Measurements from ENCODE around the gene TEX52. TPM values are rescaled to one million over a fixed set of nuclear protein-coding genes. Genes with fewer than 3 reads are reported as not detected.

TEX52 gene
- not detected for total RNA-seq (ENCODE audit: unreplicated experiment)
- long read RNA-seq = 0 reads

DNA sequence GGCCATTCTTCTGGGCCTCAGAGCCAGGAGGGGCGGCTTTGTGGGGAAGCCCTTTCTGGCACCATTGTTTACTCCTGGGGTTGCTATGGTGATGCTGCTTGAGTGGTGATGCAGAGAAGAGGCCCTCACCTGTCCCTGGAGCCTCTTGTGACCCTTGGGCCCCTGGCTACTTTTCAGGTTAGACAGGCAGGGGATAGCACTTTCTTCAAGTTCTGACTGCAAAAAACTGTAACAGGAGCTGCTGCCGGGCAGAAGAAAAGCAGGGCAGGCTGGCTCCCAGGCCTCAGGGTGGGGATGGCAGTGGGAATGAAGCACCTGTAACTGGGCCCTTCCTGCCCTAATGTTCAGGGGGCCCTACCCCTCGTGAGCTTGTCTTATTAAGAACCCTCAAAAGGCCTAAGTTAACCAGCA is at the start of gene TEX52:
TSS of gene TEX52 (minus strand) at position 19 of the 411 bp plus-strand sequence. CDS start at position 6, 13 bp downstream.
- Mint-ChIP-seq H3K27me3 (ENCODE audit: unreplicated experiment) (peaks cover 6% of the 10 kb centered on the region), H3K9me3 (ENCODE audit: unreplicated experiment) (no peaks in the 10 kb centered on the region)
- no peak for DNase-seq (ENCODE audit: low spot score)

DNA sequence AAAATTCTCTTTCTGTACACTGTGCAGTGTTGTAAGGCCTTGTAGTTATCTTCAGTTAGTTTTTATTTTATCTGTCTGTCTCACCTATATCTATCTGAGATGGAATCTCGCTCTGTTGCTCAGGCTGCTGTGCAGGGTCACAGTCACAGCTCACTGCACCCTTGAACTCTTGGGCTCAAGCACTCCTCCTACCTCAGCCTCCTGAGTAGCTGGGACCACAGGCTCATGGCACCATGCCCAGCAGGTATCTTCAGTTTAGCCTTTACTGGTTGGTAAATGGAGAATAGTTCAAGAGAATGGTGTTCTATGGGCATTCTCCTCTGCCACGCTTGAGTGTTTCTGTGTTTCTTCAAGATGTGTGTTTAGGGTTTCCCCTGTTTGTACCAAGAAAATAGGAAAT is 47.4 kb upstream of the TEX52 start:
- H3K4me3 Mint-ChIP-seq (ENCODE audit: unreplicated experiment) = no peak overlapping the region
- H3K27ac Mint-ChIP-seq (ENCODE audit: unreplicated experiment) = no peak overlapping the region
- H3K4me1 Mint-ChIP-seq (ENCODE audit: unreplicated experiment) = peaks cover 6% of the 10 kb centered on the region
- H3K9me3 Mint-ChIP-seq (ENCODE audit: unreplicated experiment) = no peaks in the 10 kb centered on the region
- TF ChIP-seq, protein P1, sequence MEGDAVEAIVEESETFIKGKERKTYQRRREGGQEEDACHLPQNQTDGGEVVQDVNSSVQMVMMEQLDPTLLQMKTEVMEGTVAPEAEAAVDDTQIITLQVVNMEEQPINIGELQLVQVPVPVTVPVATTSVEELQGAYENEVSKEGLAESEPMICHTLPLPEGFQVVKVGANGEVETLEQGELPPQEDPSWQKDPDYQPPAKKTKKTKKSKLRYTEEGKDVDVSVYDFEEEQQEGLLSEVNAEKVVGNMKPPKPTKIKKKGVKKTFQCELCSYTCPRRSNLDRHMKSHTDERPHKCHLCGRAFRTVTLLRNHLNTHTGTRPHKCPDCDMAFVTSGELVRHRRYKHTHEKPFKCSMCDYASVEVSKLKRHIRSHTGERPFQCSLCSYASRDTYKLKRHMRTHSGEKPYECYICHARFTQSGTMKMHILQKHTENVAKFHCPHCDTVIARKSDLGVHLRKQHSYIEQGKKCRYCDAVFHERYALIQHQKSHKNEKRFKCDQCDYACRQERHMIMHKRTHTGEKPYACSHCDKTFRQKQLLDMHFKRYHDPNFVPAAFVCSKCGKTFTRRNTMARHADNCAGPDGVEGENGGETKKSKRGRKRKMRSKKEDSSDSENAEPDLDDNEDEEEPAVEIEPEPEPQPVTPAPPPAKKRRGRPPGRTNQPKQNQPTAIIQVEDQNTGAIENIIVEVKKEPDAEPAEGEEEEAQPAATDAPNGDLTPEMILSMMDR (IDR thresholded peaks at IDR 0.05; ENCODE audit: unreplicated experiment) = no peak
- peaks cover 1% of the 10 kb centered on the region for H3K27me3 Mint-ChIP-seq (ENCODE audit: unreplicated experiment)
- DNase-seq (ENCODE audit: low spot score) = no peak
- no peaks in the 10 kb centered on the region for H3K36me3 Mint-ChIP-seq (ENCODE audit: low read depth, unreplicated experiment)

More for the DNA sequence above, at the start of gene TEX52:
- TF ChIP-seq, protein P1 (IDR thresholded peaks at IDR 0.05; ENCODE audit: unreplicated experiment) = no peak
- no peaks in the 10 kb centered on the region for H3K4me1 Mint-ChIP-seq (ENCODE audit: unreplicated experiment)
- H3K36me3 Mint-ChIP-seq (ENCODE audit: low read depth, unreplicated experiment) = peaks cover 8% of the 10 kb centered on the region
- no peak within 1 kb of the TSS for H3K27ac Mint-ChIP-seq (ENCODE audit: unreplicated experiment)
- H3K4me3 Mint-ChIP-seq (ENCODE audit: unreplicated experiment) = no peak within 1 kb of the TSS

DNA sequence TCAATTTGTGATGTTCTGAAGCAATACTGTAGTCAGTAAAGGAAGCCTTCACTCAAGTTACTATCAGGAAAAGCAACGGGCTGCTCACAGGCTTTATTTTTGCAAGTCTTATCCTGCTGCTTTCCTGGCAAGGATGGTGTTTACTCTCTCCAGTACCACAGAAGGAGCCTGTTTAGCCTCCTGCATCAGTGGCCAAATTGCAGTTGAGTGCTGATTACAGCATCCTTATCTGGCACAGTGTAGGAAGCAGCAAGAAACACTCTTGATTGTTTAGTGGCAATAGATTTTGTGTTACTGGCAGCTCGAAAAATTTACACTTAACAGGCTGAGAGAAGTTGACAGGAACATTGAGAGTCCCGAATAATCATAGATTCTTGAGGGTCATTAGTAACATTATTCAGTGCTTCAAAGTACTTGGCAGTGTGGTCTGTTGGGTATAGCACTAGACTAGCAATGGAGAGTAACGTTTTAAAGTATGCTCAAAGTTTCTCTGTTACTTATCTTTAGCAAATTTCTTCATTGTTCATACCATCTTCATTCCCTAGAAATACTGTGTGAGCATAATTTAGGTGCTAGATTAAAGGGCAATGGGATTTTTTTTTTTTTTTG is 45.5 kb upstream of the TEX52 start:
- peaks cover 1% of the 10 kb centered on the region for H3K27me3 Mint-ChIP-seq (ENCODE audit: unreplicated experiment)
- H3K27ac Mint-ChIP-seq (ENCODE audit: unreplicated experiment) = no peak overlapping the region
- TF ChIP-seq, protein P1 (IDR thresholded peaks at IDR 0.05; ENCODE audit: unreplicated experiment) = no peak
- no peak overlapping the region for H3K4me3 Mint-ChIP-seq (ENCODE audit: unreplicated experiment)
- H3K4me1 Mint-ChIP-seq (ENCODE audit: unreplicated experiment) = peaks cover 6% of the 10 kb centered on the region
- H3K9me3 Mint-ChIP-seq (ENCODE audit: unreplicated experiment) = no peaks in the 10 kb centered on the region
- DNase-seq (ENCODE audit: low spot score) = no peak
- no peaks in the 10 kb centered on the region for H3K36me3 Mint-ChIP-seq (ENCODE audit: low read depth, unreplicated experiment)

DNA sequence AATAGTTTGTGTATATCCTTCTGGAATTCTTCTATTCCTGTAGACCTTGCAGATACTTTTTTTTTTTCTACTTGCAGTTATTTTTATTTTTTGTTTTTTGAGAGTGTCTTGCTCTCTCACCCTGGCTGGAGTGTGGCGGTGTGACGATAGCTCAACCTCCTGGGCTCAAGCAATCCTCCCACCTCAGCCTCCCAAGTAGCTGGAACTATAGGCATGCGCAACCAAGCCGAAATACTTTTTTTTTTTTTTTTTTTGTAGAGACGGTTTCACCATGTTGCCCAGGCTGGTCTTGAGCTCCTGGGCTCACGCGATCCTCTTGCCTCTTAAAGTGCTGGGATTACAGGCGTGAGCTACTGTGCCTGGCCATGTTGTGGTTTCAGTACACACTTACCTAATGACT is 43.8 kb upstream of the TEX52 start:
- H3K9me3 Mint-ChIP-seq (ENCODE audit: unreplicated experiment) = no peaks in the 10 kb centered on the region
- TF ChIP-seq, protein P1 (IDR thresholded peaks at IDR 0.05; ENCODE audit: unreplicated experiment) = no peak
- H3K36me3 Mint-ChIP-seq (ENCODE audit: low read depth, unreplicated experiment) = no peaks in the 10 kb centered on the region
- peaks cover 6% of the 10 kb centered on the region for H3K4me1 Mint-ChIP-seq (ENCODE audit: unreplicated experiment)
- no peak for DNase-seq (ENCODE audit: low spot score)
- H3K27ac Mint-ChIP-seq (ENCODE audit: unreplicated experiment) = no peak overlapping the region
- H3K4me3 Mint-ChIP-seq (ENCODE audit: unreplicated experiment) = no peak overlapping the region
- peaks cover 1% of the 10 kb centered on the region for H3K27me3 Mint-ChIP-seq (ENCODE audit: unreplicated experiment)

DNA sequence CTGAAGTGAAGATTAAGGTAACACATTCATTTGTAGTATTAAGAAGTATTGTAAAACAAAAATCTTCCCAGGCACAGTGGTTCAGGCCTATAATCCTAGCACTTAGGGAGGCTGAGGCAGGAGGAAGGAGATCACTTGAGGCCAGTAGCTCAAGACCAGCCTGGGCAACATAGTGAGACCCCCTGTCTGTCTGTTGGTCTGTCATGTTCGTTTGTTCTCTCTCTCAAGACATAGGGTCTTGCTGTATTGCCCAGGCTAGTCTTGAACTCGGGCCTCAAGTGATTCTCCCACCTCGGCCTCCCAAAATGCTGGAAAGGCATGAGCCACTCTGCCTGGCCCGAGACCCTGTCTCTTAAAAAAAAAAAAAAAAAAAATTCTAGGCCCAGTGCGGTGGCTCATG is 40.6 kb upstream of the TEX52 start:
- TF ChIP-seq, protein P1 (IDR thresholded peaks at IDR 0.05; ENCODE audit: unreplicated experiment) = no peak
- no peak for DNase-seq (ENCODE audit: low spot score)

More for the DNA sequence above, 40.6 kb upstream of the TEX52 start:
- Mint-ChIP-seq H3K27me3 (ENCODE audit: unreplicated experiment) (peaks cover 3% of the 10 kb centered on the region), H3K4me3 (ENCODE audit: unreplicated experiment) (no peak overlapping the region), H3K9me3 (ENCODE audit: unreplicated experiment) (no peaks in the 10 kb centered on the region), H3K27ac (ENCODE audit: unreplicated experiment) (no peak overlapping the region), H3K4me1 (ENCODE audit: unreplicated experiment) (peaks cover 5% of the 10 kb centered on the region), H3K36me3 (ENCODE audit: low read depth, unreplicated experiment) (no peaks in the 10 kb centered on the region)

All from endothelial cell (in vitro differentiated cells).